22Rv1 (cell line): ENCODE data around the gene HRG.
"Not testable (repeated sequence)": the region's sequence is repeated elsewhere in the genome, so short reads cannot be mapped to it uniquely, and the experiment has no call there.

Experiments
- H3K27ac ChIP-seq: fragments of 450-650 bp; 2 replicates; pipeline ENCODE4 v1.5.1; 2017
- ZFX ChIP-seq: fragments of 450-650 bp; IDR thresholded peaks from 2 replicates; pipeline ENCODE4 v1.6.1; 2017; ENCODE audit warnings: antibody characterized with exemption, borderline replicate concordance
- TF ChIP-seq, protein P1 (sequence below): fragments of 450-650 bp; IDR thresholded peaks from 2 replicates; pipeline ENCODE4 v1.5.1; 2017; ENCODE audit warnings: mild to moderate bottlenecking

Gene HRG

DNA sequence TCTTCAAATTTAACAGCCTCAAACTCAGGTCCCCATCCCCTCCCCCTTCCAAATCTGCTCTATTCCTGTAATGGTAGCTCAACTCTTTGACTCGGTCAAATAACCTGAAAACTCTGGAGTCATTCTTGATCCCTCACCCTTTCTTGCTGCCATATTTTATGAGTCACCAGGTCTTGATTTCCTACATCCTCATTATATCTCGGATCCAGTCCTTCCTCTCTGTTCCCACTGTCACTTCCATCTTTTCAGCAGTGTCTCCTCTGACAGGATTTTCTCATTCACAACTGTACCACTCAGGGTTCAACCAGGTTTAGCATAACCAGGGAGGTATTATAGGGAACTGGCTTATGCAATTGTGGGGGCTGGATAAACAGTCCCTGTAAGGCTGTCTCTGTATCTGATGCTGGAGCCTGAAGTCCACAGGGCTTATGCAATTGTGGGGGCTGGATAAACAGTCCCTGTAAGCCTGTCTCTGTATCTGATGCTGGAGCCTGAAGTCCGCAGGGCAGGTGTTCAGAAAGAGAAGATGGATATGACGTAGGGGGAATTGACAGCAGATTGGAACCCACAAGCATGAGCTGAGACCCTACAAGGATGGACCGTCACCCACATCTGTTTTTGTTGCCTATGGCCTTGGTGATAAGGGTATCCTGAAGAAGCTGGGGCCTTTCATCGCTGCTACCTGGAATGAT is 34.7 kb upstream of the HRG start:
- TF ChIP-seq, protein P1, sequence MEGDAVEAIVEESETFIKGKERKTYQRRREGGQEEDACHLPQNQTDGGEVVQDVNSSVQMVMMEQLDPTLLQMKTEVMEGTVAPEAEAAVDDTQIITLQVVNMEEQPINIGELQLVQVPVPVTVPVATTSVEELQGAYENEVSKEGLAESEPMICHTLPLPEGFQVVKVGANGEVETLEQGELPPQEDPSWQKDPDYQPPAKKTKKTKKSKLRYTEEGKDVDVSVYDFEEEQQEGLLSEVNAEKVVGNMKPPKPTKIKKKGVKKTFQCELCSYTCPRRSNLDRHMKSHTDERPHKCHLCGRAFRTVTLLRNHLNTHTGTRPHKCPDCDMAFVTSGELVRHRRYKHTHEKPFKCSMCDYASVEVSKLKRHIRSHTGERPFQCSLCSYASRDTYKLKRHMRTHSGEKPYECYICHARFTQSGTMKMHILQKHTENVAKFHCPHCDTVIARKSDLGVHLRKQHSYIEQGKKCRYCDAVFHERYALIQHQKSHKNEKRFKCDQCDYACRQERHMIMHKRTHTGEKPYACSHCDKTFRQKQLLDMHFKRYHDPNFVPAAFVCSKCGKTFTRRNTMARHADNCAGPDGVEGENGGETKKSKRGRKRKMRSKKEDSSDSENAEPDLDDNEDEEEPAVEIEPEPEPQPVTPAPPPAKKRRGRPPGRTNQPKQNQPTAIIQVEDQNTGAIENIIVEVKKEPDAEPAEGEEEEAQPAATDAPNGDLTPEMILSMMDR, result no peak
- TF ChIP-seq ZFX, result no peak
- no peak overlapping the region for H3K27ac ChIP-seq

DNA sequence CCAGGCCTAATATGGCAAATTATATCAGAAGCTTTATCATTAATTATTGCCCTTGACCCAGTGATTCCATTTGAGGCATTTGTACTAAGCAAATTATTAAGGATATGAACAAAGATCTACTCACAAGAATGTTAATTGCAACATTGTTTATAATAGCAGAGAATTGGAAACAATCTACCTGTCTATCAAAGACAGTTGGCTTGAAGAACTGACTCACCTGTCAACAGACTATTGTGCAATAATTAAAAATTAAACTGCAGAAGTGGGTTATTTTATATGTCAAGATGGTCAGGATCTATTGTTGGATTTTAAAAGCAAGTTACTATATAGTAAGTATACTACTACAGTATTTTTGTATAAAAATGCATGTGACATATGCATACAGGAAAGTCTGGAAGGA is 32.3 kb upstream of the HRG start:
- TF ChIP-seq, protein P1, result no peak
- TF ChIP-seq ZFX, result no peak
- no peak overlapping the region for H3K27ac ChIP-seq

DNA sequence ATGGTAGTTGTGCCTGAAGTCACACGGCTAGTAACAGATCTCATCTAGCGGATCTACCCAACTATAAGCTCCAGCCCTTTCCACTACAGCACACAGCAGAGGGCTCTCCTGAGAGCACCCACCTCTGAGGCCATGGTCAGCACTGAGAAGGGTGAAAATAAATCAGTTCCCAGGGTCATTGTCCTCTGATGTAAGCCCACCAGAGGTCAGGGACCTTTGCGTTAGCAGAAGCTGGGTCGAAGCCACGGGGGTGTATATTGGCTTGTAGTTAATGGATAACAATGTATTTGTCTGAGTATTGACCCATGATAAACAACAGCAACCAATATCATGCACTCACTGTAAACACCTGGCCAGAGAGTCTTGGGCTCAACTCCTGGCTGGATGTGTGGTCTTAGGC is 31.6 kb upstream of the HRG start:
- H3K27ac ChIP-seq, result not testable (repeated sequence)

DNA sequence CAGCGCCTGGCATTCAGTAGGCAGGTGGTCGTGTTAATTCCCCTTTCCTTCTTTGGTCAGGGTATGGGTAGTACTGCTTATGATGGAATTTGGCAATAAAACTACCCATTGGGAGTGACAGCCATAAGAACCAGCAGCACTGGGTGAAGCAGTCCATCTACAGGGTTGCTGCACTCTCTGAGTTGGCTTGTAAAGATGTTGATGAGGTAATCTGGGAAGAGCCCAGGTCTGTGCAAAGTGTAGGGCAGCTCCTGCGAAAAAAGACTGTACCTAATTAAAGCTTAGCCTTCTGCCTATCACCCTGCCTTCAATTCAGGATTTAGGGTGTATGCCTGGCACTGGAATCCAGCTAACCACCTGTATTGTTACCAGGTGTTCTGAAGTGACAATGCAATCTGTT is 30.3 kb upstream of the HRG start:
- H3K27ac ChIP-seq, result no peak overlapping the region
- no peak for TF ChIP-seq ZFX
- TF ChIP-seq, protein P1, result no peak

DNA sequence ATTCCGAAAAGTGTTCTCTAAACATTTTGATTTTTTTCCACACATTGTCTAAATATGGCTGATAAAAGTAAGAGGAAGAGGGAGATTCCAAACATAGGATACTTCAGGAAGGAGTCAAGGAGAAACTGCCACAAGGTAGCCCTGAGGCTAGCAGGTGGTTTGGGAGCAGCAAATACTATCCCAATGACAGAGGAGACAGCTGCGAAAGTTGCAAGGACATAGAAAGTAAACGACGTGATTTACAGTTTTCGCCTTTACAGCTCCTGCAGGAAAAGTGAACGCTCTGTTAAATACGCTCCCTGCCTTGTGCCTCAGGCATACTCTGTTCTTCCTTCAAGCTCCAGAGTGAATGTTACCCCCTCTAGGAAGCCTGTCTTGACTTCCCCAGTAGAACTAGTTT is 29.3 kb upstream of the HRG start:
- no peak overlapping the region for H3K27ac ChIP-seq

DNA sequence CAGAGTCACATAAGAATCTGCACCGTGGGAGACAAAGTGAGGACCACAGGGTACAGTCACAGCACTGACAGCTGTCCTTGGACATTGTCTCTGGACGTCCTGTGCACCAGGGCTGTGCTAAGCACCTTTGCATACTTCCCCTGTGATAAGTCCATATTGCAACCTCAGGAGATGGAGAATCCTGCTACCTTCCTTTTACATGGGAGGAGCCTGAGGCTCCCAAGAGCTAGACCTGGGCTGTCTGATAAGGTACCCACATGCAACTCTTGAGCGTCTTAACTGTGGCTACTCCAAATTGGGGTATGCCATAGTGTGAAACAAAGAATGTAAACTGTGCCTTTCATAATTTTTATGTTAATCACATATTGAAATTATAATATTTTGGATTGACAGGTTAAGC is 28.1 kb upstream of the HRG start:
- TF ChIP-seq, protein P1, result no peak
- TF ChIP-seq ZFX, result no peak
- no peak overlapping the region for H3K27ac ChIP-seq

More for the DNA sequence above, 29.3 kb upstream of the HRG start:
- TF ChIP-seq ZFX, result no peak
- TF ChIP-seq, protein P1, result no peak

DNA sequence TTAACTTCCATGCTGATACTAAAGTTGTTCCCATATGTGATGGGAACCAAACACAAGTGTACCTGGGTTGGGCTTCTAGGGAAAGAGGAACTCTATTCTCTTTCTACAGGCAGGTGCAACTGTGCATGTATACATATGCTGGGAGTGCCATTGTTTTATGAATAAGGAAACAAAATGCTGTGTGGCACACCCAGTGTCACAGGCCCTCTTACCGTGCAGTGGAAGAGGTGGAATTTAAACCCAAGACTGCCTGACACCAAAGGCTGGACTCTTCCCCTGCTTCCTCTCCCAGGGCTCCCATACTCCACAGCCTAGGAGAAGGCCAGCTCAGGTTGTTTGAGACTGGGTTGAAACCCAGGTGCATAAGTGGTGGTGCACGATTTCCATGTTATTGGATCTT is 27.6 kb upstream of the HRG start:
- no peak overlapping the region for H3K27ac ChIP-seq
- no peak for TF ChIP-seq ZFX
- TF ChIP-seq, protein P1, result no peak
